Fibroblast of villous mesenchyme (primary cell): ENCODE data around the gene SIM1. TPM values are rescaled to one million over a fixed set of nuclear protein-coding genes. Genes with fewer than 3 reads are reported as not detected.

Source experiments
- DNase-seq: peaks from one replicate; pipeline ENCODE4 v3.0.0-alpha.2; 2010; ENCODE audit warnings: low read depth
- H3K4me3 ChIP-seq: 2 replicates; pipeline ENCODE4 v1.5.1; 2011; ENCODE audit warnings: low read depth, mild to moderate bottlenecking, low read length
- total RNA-seq: library from RNA; depleted of rRNA; stranded (reverse); fragments of >200 nt; gene quantifications from 2 replicates; pipeline ENCODE4 v1.2.3, GENCODE V29; 2012
- TF ChIP-seq, protein P1 (sequence below): IDR thresholded peaks from 2 replicates; pipeline ENCODE4 v1.5.1; 2012; ENCODE audit warnings: low read depth, mild to moderate bottlenecking, low read length; ENCODE audit not compliant: insufficient read depth

Gene SIM1
- total RNA-seq, 1 donor: not detected

DNA sequence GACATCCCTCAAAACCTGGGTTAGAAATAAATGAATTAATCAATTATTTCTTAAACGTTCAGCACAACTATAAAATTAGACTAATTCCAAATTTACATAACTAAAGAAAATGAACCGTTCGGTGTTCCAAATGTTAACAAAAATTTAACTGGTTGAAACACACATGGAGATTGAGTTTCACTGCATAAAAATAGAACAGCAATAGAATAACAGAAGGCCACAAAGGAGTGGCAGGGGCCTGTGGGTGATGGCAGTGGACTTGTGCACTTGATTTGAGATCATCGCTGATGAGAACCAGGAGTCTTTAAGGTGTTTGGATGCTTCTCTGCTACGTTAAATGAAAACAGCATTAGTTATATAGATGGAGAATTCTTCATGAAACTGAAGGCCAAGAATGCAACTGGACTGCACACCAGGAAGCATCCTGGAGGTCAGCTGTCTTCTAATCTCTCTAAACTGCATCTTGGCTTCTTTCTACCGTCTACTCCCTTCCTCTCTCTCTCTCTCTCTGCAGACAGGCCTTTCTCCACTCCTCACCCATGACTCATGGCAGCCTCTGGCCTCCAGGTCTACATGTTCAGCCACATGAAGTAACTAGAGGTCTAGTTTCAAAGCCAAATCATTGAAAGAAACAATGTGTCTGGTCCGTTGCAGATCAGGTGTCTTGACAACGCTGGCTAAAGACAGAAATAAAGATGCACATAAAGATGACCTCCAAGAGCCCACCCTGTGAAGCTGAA is 111.3 kb downstream of the SIM1 start:
- TF ChIP-seq, protein P1, sequence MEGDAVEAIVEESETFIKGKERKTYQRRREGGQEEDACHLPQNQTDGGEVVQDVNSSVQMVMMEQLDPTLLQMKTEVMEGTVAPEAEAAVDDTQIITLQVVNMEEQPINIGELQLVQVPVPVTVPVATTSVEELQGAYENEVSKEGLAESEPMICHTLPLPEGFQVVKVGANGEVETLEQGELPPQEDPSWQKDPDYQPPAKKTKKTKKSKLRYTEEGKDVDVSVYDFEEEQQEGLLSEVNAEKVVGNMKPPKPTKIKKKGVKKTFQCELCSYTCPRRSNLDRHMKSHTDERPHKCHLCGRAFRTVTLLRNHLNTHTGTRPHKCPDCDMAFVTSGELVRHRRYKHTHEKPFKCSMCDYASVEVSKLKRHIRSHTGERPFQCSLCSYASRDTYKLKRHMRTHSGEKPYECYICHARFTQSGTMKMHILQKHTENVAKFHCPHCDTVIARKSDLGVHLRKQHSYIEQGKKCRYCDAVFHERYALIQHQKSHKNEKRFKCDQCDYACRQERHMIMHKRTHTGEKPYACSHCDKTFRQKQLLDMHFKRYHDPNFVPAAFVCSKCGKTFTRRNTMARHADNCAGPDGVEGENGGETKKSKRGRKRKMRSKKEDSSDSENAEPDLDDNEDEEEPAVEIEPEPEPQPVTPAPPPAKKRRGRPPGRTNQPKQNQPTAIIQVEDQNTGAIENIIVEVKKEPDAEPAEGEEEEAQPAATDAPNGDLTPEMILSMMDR: no peak
- no peak overlapping the region for H3K4me3 ChIP-seq
- DNase-seq: no peak

DNA sequence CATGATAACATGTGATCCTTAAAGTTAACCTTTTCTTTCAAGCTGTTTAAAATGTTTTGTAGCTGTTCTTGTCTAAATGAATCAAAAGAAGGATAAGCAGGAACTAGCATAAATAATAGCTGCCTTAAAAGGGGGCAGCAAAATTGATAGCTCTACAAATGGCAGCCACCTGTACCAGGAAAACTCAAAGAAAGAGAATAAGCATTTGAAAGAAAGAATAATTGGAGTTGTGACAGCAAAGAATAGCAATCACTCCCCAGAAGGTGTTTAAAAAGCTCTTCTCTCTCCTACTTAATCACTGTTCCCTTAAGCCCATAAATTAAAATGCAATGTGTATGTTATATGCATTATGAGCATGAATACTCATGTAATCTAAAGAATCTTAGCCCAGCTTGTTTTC is 114.6 kb downstream of the SIM1 start:
- TF ChIP-seq, protein P1: no peak
- H3K4me3 ChIP-seq: no peak overlapping the region
- DNase-seq: no peak

DNA sequence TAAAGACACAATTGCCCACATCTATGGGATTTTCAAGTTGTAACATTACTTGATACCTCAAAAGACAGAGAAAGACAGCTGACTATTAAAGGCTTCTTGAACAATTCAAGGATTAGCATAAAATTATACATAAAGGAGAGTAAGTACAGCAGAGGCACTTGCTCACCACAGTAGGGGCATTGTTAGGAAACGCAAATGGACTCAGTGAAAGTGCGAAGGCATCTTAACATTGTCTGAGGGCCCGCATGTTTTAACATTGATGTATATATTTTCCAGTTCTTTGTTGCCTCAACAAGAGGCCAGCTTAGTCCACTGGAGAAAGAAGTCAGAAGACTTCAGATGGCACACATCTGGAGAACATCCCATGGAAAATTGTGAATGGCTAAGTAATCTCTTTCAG is 115.4 kb downstream of the SIM1 start:
- TF ChIP-seq, protein P1: no peak
- no peak for DNase-seq

DNA sequence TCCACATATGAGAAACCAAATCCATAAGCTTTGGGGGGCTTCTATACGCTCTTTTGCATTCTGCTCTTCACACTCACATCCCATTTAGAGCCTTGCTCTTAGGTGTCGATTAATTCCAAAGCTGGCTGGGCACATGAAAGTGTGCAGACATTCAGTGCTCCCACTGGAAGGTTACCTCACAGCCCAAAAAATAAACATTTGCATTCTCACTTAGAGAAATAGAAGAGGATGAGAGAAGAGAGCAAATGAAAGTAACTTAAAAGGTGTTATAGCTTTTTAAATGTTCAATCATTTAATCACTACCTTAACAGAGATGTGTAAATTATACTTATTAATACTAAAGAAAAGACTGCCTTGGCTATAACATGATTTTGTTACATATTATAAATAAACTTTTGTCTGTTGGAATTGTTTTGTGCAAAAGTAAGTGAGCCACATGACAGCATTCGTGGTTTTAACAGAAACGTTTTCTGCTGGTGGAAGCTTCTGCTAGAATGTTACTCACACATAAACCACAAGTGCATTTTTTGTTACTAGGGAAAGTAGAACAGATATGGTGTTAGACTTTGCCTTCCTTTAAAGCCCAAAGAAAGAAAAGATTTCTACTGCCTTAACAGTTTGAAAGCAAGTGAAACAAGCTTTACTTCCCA is 116.7 kb downstream of the SIM1 start:
- H3K4me3 ChIP-seq: no peak overlapping the region
- peak; percentile 42 for DNase-seq

More for the DNA sequence above, 115.4 kb downstream of the SIM1 start:
- no peak overlapping the region for H3K4me3 ChIP-seq

DNA sequence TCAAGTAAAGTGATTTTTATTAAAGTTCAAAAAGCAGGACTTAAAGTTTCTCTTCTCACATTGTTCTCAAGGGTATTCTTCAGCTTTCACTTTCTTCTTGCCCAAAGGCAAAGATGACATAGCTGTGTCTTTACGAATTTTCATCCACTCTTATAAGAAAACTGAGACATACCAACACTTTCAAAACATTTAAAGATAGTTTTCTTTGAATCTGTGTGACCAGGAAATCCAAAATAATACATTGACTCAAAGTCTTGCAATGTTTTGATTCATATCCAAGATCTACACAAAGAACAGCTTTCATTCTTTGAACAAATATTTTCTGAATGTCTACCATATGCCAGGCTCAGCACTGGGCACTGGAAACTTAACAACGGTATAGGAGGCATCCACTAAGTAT is 117.9 kb downstream of the SIM1 start:
- H3K4me3 ChIP-seq: no peak overlapping the region
- TF ChIP-seq, protein P1: no peak
- peak; percentile 13 for DNase-seq

More for the DNA sequence above, 116.7 kb downstream of the SIM1 start:
- TF ChIP-seq, protein P1: no peak

DNA sequence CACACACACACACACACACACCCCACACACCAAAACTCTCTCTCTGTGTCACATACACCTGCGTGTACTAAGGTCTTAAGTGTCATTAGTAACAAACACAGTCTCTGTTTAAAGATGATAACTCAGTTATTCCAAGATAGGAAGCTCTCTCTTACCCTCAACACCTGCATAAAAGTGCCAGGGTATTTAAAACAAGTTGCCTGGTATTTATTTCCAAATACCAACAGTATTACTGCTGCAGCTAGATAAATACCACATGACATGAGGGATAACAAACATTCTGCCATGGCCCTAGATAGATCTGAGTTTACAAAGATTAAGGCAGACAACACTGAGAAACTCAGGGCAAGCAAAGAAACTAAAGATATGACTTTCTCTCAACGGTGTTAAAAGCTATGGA is 118.5 kb downstream of the SIM1 start:
- TF ChIP-seq, protein P1: no peak
- no peak for DNase-seq
- H3K4me3 ChIP-seq: no peak overlapping the region

DNA sequence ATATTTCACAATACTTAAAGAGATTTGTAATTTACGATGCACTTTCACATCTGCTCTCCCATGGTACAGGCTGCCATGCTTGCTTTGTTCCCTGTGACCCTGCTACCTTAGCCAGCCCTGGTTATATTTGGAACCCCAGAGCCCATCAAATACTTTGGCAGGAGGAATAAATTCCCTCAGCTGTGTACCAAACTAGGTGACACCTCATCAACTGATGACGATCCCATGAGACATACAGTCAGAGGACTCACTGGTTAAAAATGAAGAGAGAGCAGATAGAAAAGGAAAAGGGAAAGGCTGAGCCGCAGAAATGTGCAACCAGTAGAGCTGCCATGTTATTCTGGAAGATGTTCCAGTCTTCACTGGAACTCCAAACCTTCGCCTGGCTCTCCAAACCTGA is 120.0 kb downstream of the SIM1 start:
- TF ChIP-seq, protein P1: no peak
- no peak for DNase-seq
- H3K4me3 ChIP-seq: no peak overlapping the region
